ENCODE results near the gene ADPRH.
"Not testable (repeated sequence)": the region's sequence is repeated elsewhere in the genome, so short reads cannot be mapped to it uniquely, and the experiment has no call there.

ADPRH gene

GRCh38 chr3:119579366-119580066 lies at the start of gene ADPRH:
Gene ADPRH (plus strand): TSS chr3:119579492. CDS start chr3:119582170, 2,678 bp downstream.
- no peak for DNase-seq

- no peak for DNase-seq
These were observed 49.4 kb upstream of the ADPRH start for GRCh38 chr3:119529883-119530282.

GRCh38 chr3:119530456-119530855 lies 48.8 kb upstream of the ADPRH start:
- no peak for DNase-seq

GRCh38 chr3:119531151-119531550 lies 48.1 kb upstream of the ADPRH start:
- no peak for DNase-seq

GRCh38 chr3:119534296-119534695 lies 45.0 kb upstream of the ADPRH start:
- no peak for DNase-seq

- DNase-seq: no peak
These were observed 42.5 kb upstream of the ADPRH start for GRCh38 chr3:119536757-119537156.

- no peak for DNase-seq
These were observed 40.5 kb upstream of the ADPRH start for GRCh38 chr3:119538772-119539171.

- no peak for DNase-seq
These were observed 37.7 kb upstream of the ADPRH start for GRCh38 chr3:119541547-119541946.

GRCh38 chr3:119542168-119542767 lies 37.0 kb upstream of the ADPRH start:
- no peak for DNase-seq

- DNase-seq: no peak
These were observed 36.1 kb upstream of the ADPRH start for GRCh38 chr3:119543147-119543546.

GRCh38 chr3:119547227-119547626 lies 32.1 kb upstream of the ADPRH start:
- DNase-seq: no peak

GRCh38 chr3:119548341-119548740 lies 31.0 kb upstream of the ADPRH start:
- no peak for DNase-seq

GRCh38 chr3:119550192-119550910 lies 28.9 kb upstream of the ADPRH start:
- DNase-seq: no peak

- no peak for DNase-seq
These were observed 27.7 kb upstream of the ADPRH start for GRCh38 chr3:119551598-119551997.

- not testable (repeated sequence) for DNase-seq
These were observed 26.4 kb upstream of the ADPRH start for GRCh38 chr3:119552928-119553327.

- DNase-seq: no peak
These were observed 25.4 kb upstream of the ADPRH start for GRCh38 chr3:119553823-119554415.

GRCh38 chr3:119555309-119555735 lies 24.0 kb upstream of the ADPRH start:
- no peak for DNase-seq

GRCh38 chr3:119555929-119556328 lies 23.4 kb upstream of the ADPRH start:
- no peak for DNase-seq

- DNase-seq: no peak
These were observed 22.0 kb upstream of the ADPRH start for GRCh38 chr3:119557192-119557876.

- no peak for DNase-seq
These were observed 21.4 kb upstream of the ADPRH start for GRCh38 chr3:119557877-119558269.

- DNase-seq: no peak
These were observed 20.5 kb upstream of the ADPRH start for GRCh38 chr3:119558626-119559317.

GRCh38 chr3:119559441-119559963 lies 19.8 kb upstream of the ADPRH start, which contains the start of gene CD80:
Gene CD80 (minus strand): TSS chr3:119559614. CDS start chr3:119557728, 1,886 bp downstream.
- DNase-seq: no peak

Data from NCI-H1436 treated with DMSO at 0.1 percent for 48 hours (cell line).